GM19463 (cell line): Measurements from ENCODE around the gene NCKAP5L.

Experiments used
- ATAC-seq: cut with Tn5 transposase; IDR thresholded peaks from one replicate; pipeline ENCODE4 v1.9.1; 2021; ENCODE audit warnings: mild to moderate bottlenecking, moderate library complexity; ENCODE audit not compliant: unreplicated experiment

The NCKAP5L gene

DNA sequence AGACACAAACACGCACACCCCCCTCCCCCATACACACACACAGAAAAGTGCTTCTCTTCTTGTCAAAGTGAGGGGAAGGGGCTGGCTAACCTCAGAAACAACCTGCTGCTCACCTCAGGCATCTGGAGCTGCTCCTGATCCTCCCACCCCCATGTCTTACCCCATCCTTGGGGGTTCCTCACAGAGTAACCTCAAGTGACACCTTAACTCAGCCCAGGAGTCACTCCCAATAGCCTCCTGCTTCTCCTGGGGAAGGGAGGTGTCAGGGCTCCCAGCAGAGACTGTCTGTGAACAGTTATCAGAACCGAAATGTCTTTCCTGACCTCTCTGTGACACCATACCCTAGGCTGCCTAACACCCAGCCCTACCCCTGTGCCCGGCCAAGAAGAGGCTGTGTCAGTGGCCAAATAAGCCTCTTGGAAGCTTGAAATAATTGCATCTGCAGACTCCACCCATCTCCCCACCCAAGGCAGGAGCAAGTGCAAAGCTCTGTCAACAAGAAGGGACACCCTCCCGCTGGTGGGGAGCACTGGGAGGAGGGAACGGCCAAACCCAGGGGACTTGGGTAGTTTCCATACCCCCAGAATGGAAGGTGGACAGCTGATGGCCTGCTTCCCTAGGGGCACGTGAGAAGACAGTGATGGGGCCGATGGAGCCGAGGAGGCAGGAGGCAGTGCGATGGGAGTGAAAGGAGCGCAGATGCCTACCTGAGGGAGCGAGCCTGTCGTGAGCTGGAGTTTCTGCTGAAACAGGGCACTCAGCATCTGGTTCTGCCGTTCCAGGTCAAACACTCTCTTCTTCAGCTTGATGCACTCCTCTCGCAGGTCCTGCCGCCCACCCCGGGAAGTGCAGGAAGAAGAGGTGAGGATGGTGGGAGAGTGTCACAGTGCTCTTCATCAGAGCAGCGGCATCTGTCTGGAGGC, 26.8 kb downstream of the NCKAP5L start:
- no peak for ATAC-seq

DNA sequence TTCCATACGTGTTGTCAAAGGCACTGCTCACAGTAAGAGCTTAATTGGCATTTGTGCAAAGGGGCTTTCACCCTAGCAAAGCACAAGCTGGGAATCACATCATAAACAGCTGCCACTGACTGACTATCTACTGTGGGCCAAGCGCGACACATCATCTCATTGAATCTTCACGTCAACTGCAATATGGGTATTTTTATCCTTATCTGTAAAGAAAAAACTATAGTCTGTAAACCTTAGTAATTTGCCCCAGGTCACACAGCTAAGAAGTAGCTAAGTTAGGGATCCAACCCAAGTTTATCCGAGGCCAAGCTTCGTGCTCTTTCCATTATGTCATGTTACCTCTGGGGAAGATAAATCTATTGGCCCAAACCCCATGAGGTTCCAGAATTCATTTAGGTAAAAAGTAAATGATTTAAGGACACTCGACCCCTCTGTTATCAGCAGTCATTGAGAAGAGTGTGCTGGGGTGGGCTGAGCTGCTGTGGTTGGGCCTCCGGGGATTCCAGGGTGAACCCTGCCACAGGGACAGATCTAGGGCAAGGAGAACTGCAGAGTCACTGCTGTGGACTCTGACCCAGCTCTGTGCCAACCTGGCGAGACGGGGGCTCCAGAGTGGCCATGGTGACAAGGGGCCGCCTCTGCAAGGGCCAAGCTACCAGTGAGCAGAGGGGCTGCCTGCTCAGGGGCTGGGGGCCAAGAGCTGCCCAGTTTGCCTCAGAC, 27.6 kb downstream of the NCKAP5L start:
- no peak for ATAC-seq

DNA sequence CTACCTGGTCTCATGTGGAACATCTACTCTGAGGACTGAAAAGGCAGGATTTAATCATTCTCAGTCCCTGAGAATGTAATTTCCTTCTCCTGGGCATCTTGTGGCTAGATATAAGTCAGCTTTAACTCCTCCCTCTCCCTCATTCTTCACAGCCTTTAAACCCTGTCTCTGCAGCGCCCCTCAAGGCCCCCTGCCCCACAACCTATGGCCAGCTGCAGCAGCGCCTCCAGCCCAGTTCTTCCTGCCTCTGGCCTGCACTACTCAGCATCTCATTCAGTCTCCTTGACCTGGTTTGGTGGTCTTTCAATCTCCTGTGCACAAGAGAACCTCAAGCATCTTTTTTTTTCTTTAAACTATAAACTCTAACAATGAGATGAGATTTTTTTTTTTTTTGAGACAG, 29.3 kb downstream of the NCKAP5L start:
- ATAC-seq: no peak

DNA sequence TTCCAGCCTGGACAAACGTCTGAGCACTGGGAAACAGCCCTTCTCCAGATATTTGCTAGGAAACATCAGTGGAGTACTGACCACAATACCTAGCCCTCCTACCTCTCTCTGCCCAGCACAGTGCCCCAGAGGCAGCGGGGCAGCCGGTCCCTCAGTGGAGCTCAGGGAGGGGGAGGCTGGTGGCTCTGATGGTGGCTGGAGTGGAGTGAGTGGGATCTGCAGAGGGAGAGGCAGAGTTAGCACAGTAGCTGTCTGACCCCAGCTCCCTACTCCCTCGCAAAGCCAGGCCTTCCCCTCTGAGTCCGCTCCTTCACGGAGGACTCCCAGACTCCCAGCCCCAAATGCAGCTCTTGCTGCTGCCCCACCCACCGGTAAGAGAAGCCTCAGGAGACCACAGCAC, 30.0 kb downstream of the NCKAP5L start:
- ATAC-seq: no peak

DNA sequence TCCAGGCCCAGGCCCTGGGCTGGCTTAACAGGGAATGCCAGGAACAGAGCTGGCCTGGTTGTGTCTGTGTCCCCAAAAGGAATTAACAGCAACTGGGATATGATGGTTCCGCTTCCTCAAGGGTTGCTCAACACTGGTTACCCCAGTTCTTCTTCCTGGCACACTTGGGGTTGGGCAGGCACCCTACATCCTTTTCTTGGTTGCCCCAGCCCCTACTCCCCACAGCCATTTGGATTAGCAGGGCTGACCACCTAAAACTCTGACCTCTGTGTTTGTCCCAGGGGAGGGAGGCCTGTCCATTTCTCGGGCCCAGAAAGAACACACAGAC, 30.8 kb downstream of the NCKAP5L start:
- ATAC-seq: no peak

DNA sequence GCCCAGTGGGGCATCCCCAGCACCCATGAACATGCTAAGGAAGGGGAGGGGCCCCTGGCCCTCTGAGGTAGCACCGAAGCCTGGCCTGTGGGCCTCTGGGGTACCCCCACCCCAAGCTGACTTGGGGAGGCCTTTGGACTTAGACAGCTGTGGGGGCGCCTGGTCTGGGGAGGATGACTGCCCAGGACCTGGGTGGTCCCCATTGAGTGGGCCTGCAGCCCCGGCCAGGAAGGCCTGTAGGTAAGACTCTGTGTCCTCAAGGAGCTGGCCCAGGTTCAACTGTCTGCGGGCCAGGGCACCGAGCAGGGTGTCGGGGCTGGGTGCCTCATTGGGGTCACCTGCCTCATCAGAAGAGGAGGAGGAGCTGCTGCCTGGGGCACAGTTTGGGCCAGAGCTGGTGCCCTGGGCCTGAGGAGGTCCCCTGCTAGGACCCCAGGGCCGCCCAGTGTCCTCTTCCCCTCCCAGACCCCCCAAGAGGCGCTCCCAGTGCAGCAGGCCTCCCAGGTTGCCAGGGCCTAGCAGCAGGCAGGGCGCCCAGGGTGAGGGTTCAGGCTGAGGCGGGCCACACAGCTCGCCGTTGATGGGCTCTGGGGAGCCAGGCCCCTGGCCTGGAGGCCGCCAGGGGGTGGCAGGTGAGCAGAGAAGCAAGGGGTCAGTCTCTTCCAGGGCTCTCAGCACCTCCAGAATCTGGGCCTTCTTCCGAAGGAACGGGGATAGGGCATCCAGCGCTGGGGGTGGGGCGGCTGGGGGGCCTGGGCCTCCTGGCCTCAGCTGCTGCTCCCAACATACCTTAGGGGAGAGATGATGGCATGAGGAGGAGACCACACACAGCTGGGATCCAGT, 31.4 kb downstream of the NCKAP5L start:
- ATAC-seq: no peak

DNA sequence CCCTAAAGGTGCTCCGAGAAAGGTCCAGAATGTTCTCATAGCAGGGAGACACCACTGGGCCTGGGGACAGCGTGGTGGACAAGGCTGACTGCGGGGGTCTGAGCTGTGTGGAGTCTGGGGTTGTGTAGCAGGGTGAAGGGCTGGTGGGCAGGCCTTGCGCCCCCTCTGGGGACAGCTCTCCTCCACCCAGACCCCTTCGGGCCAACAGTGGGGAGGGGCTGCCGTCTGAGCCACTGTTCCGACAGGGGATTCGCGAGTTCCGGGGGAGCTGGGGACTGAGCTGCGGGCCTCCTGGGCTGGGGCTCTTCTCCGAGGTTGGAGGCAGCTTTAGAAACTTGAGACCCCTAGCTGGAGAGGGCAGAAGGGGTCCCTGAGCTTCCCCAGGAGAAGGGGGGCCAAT, 32.1 kb downstream of the NCKAP5L start:
- no peak for ATAC-seq

DNA sequence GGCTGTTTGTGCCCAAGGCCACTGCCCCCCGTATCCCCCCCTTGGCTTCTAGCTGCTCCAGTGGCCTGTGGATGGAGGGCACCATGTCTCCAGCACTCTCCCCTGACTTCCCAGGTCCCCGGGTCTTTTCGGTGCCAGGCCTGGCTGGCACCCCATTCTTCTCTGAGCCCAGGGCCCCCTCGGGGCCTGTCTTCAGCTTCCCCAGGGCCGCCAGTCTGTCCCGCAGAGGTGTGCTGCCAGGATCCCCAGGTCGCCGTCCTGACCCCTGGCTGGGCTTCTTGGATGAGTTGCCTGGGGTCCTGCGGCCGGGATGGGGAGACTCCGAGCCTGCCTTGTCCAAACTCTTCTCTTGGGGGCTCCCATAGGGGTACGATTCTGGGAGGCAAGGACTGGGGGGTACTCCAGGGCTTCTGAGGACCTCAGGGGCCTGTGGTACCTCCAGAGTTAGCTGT, 32.5 kb downstream of the NCKAP5L start:
- no peak for ATAC-seq

DNA sequence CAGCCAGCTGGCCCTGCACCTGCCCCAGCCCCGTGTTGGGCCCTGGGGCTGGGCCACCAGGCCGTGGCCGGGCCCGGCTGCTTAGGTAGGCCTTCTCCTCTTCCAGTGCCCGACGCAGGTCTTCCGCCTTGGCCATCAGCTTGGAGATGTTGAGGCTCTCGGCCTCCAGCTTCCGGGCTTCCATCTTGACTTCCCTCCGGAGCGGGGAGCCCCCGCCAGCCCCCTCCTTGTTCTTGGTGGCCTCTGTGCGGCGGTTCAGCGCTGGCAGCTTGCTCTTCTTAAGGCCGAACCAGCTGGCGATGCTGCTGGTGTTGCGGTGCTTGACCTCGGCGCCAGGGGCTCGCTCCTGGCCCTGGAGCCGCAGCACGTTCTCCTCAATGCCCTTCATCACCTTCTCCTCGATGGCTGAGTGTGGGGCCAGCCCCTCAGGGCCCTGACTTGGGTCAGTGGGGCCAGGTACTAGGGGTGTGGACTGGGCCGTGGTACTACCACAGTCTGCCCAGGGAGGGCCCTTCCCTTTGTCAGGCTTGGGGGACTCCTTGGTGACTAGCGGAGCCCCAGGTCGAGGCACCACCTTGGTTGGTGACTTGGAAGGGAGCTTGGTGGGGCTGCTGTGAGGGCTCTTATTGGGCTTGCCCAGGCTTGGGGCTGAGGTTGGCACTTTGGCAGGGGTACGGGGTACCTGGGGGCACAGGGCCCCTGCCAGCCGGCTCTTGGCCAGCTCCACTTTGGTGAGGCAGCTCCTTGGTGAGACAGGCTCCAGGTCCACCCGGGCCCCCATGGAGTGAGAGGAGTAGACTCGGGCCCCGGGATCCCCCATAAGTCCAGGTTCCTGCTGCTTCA, 33.2 kb downstream of the NCKAP5L start:
- no peak for ATAC-seq

DNA sequence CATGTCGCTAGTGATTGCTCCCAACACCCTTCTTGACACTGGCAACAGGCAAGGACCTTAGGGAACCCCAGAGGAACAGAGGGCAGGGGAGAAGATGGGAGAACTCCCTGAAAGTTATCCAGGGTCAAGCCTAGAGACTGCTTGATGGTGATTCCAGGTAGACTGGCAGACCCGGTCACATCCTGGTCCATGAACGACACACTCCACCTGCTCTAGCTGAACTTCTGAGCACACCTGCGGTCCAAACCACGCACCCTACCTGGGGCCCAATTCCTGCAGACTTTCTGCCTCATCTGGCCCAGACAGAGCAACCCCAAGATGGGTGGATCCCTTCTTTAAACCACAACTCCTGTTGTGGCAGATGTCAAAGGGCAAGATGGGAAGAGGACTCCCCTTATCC, 34.2 kb downstream of the NCKAP5L start:
- no peak for ATAC-seq

DNA sequence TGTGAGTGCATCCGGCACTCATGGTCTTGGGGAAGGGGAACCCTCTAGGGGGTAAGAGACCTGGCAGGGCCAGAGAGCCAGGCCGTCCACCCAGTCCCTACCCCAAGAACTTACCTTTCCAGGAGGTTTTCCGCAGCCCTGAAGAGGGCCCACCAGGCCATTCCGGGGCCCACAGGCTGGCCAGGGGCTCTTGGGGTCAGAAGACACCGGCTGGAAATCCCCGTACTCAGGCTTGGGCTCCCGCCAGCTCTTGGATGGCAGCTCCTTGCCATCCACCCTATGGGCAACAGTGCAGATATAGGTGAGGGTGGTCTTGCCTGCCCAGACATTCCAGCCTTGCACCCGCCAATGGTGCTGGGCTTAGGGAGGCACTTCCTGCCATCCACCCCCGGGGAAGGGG, 34.6 kb downstream of the NCKAP5L start:
- ATAC-seq: no peak

DNA sequence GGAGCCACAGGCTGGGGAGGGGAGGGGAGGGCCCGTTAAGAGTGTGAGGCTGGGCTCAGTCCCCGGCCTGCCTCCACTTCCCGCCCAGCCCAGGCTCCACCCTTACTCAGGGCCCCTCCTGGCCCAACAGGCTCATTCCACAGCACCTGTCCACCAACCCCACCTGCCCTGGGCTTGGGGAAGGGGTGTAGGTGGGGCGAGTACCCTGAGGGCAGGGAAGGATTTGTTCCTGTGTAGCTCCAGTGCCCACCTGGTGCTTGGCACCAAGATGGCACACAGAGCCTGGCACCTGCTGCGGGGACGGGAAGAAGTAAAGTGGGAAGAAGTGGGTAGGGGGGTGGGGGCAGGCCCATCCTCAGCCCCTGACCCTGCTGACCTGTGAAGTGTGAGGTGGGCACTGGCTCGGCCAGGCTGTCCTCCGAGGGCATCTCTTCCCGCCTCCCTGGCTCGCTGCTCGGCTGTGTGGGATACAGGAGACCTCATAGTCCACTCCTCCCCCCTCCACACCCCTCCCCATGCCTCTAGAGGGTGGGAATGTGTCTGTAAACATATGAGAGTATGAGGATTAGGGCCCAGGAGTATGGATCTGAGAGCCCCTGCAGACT, 35.1 kb downstream of the NCKAP5L start:
- ATAC-seq: no peak

DNA sequence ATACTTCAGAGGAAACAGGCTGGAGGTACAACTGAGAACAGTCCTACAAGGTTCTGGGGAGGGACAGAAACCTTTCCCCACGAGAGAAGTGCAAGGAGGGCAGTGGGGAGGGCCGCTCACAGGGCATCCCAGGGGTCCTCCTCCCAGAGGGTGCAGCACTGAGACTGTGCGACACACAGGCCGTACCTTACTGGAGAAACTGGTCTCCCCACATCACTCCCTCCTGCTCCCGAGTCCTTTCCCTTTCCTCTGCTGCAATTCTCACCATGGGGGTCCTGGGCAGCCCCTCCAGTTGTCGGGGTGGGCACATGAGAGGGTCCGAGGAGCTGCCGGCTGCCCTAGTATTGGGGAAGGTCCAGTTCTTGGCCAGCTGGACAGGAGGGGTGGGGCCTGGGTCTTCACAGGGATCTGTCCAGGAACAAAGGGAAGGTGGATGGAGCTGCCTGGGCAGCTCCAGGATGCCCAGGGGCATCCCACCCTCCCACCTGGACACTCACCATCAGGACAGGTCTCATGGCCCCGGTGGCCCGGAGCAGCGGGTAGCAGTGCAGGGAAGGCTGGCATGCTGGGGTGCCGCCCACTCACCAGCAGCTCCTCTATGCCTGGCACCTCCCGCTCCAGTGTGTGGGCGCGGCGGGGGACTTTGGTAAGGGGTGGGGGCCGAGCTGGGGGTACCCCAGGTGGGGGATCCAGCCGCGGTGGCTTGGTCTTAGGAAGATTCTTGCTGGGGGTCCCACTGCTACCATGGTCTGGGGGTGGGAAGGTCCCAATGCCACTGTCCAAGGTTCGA, 35.8 kb downstream of the NCKAP5L start:
- ATAC-seq: no peak

DNA sequence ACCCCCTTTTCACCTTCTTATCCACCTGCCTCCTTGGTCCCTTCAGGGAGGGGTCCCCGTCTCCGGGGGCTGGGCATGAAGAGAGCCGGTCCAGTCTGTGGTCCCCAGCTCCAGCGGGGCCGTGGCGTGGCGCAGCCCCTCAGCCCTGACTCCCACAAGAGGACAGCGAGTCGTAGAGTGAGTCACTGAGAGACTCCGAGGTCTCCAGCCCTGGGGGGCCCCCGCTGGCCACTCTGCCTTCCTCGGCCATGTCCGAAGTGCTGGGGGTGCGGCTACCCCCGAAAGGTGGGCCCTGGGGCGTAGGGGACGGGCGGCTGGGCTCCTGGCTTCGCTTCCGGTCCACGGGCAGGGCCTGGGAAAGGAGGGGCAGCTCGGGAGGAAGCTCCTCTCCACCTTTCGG, 36.5 kb downstream of the NCKAP5L start:
- no peak for ATAC-seq

DNA sequence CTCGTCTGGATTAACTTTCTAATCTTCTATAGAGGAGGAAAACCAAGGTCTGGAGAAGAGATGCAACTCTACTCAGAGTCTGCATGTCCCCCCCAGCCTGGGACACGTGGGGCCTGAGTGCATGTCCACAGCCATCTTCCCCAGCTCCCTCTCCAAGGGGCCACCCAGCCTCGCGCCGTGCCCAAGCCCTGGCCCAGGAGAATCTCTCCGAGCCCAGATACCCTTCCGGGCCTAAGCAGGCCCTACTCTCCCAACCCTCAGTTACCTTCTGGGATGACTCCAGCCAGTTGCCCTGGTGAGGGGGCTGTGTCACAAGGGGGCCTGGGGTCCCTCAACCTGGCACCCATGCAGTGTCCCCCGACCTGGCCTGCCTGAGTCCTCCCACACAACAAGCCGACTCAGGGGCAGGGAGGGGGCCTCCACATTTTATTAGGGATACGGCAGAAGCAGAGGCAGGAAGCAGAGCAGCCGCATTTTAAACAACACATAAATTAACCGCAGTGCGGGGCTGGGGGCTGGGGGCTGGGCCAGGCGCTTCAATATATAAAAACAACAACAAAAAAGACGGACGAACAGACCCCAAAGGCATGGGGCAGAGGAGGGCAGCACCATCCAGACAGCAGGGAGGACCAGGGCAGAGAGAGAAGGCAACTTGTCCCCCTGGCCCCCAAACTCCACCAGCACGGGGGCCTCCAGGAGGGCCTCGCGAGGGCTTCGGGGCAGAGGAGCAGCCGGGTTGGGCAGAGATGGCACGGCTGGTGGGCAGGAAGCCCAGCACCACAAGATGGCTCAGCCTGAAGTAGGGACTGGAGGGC, 37.3 kb downstream of the NCKAP5L start:
- no peak for ATAC-seq

DNA sequence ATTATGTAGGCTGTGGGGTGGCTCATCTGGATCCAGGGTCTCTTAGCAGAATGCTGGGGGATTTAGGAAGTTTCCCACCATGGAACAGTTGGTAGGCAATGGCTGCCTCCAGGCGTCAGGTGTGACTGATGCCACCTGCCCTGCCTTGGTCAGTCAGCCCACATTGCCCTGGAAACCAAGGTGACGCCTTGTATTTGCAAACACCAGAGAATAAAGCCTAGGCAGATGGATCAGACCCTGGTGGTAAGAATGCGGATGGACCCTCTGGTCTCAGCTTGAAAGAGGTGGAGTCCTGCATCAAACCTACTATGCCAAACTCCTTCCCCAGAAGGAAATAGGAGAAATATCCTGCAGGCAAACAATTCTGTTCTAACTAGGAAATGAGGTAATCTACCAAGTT, 38.2 kb downstream of the NCKAP5L start:
- ATAC-seq: no peak

DNA sequence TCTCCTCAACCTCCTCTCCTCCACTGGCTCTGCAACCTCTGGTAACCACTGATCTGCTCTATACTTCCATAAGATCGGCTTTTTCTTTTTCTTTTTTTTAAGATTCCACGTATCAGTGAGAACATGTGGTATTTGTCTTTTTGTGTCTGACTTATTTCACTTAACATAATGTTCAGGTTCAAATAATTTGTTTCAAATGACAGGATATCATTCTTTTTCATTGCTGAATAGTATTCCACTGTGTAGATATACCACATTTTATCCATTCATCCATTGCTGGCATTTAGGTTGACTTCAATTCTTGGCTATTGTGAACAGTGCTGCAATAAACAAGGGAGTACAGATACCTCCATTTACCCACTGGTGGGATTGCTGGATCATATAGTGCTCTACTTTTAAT, 40.5 kb downstream of the NCKAP5L start:
- ATAC-seq: no peak

DNA sequence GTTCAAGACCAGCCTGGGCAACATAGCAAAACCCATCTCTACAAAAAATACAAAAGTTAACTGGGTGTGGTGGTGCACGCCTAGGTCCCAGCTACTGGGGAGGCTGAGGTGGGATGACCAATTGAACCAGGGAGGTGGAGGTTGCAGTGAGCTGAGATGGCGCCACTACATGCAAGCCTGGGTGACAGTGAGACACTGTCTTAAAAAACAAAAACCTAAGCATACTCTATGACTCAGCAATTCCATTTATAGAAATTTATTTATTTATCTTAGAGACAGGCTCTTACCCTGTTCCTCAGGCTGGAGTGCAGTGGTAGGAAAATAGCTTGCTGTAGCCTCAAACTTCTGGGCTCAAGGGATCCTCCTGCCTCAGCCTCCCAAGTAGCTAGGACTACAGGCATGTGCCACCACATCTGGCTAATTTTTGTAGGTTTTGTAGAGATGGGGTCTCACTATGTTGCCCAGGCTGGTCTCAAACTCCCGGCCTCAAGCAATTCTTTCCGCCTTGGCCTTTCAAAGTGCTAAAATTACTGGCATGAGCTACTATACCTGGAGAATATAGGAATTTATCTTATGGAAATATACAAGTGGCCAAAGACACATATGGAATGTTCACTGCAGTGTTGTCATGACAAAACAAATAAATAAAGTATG, 43.3 kb downstream of the NCKAP5L start:
- ATAC-seq: no peak
